Activated CD8-positive, alpha-beta memory T cell treated with anti-CD3 and anti-CD28 coated beads for 4 hours (primary cell): ENCODE measurements around the gene ZNF423.

Source experiments
- DNase-seq, 2 donors: peaks; one replicate each; pipeline ENCODE4 v3.0.0-alpha.2; 2020; ENCODE audit warnings: low read depth in 2 of 2

The ZNF423 gene

DNA sequence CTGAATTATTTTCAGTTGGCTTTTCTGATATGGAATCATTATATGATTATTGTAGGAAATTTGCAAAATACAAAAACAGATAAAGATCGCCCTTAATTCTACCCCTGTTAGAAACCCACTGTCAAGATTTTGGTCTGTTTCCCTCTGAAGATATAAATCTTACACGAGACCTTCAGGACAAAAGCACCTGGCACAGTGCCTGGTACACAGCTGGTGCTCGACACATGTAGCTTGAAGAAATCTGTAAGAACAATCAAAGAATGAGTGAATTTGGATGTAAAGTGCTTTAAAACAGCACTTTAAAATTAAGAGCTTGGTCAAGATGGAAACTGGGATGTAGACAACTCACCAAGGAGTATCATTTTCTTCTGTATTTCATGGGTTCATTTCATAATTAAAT, 301.2 kb downstream of the ZNF423 start:
- DNase-seq = no peak

DNA sequence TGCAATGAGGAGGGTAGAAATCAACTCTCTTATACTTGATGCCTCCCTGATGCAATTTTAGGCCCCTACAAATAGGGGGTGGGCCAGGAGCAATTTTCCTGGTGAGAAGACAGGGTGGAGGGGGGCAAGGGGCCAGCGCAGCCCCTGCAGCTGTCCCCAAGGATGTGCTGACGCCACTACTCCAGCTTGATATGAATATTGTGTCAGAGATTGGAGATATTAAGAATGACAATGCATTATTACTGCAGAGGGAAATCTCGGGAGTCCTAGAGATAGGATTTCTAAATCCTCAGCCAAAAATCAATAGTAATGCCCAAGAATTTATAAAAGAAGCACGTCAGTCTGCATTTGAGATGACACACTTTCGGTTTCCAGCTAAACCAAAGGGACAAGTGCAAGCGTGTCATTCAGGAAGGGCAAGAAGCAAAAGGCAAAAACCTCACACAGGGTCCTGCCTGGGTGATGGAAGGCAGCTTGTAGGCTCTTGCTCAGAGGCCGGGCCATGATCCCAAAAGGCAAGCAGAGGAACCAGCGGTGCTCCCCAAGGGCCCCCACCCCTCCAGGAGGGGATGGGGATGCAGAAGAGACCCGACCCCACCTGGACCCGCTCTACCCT, 303.5 kb downstream of the ZNF423 start:
- DNase-seq = no peak

DNA sequence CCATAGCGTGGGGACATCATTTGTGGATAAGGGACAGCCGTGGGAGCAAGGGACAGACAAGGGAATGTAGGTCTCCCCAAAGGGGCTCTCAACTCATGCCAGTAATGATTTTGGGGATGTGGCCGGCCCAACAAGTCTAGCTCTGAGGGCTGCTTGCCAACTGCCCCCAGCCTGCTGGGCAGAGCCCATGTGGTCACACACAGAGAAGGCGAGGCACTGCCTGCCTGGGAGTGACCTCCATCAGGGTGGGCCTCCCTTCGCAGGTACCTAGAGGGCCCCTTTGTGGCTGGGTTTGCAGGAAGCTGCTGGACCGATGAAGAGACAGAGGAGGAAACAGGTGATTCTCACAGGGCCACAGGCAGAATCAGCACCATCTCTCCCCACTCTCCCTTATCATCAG, 305.2 kb downstream of the ZNF423 start:
- DNase-seq = no peak

DNA sequence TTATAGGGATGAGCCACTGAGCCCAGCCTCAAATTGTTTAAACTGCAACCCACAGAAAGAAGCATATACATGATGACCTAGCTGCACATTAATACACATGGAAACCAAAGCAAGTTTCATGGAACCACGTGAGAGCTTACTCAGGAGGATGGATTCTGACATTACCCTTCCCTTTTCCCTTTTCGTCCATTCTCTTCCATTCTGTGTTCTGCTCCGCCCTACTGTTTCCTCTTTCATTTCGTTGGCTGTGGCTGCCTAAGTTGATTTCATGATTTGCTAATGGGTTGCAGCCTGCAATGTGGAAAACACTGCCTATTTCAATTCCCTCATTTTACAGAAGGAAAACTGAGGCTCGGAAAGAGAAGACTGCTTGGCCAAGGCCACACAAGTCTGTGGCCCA, 305.8 kb downstream of the ZNF423 start:
- no peak for DNase-seq

DNA sequence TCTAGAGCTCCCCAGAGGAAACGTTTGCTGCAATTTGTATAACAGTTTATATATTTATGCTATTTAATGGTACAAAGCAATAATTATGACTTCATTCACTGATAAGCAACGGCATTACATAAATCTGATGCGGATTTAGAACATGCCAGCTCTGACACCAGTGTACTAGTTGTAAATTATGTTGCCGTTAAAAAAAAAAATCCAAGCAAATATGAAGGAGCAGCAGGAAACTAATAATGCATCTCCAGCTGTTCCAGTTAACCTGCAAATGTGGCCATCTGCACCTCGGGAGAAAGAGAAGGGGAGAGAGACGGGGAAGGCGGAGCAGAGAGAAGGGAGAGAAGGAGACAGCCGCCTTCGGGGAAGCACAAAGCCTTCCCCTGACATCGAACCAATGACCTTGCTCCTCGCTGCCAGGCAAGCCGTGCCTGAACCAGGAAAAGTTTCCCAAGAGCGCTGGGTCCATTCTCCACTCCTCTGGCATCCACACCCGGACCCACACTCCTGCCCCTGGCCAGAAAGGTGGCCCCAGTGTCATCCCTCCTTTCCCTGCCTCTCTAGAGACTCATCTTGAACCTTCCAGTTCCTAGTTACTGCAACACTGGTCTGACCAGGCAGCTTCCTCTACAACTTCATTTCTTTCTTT, 307.5 kb downstream of the ZNF423 start:
- no peak for DNase-seq

DNA sequence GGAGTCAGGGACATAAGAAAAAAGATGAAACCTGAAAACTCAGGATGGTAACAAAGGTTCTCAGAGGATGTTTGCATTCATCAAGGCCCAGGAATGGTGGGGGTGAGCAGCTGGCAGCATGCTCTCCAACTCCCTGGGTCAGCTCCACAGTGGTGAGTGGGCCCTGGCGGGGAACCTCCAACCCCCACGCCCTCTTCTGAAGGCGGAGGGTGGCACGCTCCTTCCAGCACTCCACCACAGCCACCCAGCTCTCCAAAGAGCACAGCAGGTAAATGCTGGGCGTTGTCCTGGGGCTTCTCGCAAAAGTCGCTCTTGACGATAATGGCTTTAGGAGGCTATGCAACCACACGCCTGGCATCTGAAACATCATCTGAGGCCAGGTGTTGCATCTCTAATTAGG, 308.5 kb downstream of the ZNF423 start:
- no peak for DNase-seq

DNA sequence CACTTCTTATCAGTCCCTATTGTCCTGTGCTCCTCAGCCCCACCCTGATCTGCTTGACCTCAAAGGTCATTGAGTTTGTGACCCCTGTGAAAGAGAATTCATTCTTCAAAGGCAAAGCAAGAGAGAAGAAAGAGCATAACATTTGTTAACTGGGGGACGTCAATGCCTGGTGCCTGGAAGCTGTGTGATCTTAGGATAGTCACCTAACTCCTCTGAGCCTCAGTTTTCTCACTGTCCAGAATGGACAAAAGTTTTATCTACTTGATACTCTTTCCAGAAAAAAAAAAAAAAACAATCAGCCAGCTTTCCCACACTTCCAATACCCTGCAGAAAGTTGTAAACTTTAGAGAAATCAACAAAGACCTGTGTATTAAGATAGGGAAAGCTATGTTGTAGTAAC, 309.2 kb downstream of the ZNF423 start:
- DNase-seq = no peak

DNA sequence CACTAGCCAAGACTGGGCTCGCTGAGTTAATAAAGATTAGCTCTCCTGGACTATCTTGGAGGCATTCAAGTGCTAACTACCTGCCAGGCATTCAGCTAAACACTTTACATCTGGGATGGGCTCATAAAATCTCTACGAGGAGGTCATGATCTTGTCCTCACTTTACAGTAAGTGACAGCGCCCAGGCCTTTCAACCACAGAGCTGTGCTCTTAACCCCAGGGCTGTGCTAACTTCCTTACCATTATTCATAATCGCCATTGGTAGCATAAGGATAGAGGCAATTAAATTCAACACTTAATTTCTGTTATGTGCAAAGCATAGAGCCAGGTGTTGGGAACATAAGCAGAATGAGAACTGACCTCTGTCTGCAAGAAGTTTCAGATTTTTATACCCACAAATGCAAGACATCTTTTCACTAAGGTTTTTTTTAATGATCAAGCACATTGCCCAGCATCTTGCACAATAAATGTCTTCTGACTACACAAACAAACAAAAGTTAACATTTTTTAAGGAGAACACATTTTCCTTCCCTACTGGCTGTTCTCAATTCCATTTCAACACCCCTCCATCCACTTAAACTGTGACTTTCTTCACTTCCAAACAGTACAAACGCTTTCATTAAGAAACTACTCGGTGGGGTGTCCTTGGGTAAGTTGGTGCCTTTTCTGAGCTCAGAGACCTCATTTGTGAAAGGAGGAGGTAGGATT, 310.0 kb downstream of the ZNF423 start:
- DNase-seq = no peak

DNA sequence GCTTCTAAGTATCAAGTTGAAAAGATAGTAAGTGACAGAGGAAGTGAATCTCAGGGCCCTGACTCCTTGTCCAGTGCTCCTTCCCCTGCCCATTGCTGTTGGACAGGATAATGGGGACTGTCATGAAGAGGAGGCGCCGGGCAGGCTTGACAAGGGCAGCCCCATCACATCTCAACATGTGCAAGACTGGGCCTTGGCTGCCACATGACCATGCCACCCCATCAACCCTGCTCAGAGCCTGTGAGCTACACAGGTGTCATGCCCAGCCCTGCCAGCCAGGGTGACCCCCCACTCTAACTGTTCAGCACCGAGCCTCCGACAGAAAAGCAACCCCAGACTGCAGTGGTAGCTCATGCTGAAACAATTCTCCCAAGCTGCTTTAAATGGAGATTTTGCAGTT, 310.7 kb downstream of the ZNF423 start:
- DNase-seq = no peak

DNA sequence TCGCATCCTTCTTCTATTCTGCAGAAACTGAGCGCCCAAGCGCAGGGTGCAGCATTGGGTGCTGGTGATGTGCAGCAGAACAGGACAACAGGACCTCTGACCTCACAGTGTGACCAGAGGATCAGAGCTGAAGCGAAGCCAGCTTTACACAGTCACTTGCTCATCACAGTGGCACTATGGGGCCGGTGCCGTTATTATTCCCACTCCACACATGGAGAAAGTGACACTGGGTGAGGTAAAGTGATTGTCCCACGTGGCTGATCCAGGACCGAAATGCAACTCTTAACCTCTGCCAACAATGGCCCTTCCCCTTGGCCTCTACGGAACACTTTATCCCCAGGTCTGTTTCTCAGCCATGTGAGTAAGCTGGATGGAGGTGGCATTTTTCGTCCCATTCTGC, 311.1 kb downstream of the ZNF423 start:
- no peak for DNase-seq

DNA sequence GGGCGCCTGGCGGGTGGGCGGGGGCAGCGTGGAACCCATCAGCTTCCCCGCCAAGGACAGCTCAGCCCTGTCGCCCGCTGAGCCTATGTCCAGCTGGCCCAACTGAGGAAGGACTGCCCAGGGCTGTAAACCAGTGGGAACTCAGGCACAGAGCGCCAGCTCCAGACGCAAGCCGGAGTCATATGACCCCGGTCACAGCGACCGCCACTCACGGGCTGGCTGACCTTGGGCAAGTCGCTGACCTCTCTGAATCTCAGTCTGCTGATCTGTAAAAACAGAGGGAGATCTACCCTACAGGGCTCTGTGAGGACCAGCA, 312.3 kb downstream of the ZNF423 start:
- DNase-seq = no peak

DNA sequence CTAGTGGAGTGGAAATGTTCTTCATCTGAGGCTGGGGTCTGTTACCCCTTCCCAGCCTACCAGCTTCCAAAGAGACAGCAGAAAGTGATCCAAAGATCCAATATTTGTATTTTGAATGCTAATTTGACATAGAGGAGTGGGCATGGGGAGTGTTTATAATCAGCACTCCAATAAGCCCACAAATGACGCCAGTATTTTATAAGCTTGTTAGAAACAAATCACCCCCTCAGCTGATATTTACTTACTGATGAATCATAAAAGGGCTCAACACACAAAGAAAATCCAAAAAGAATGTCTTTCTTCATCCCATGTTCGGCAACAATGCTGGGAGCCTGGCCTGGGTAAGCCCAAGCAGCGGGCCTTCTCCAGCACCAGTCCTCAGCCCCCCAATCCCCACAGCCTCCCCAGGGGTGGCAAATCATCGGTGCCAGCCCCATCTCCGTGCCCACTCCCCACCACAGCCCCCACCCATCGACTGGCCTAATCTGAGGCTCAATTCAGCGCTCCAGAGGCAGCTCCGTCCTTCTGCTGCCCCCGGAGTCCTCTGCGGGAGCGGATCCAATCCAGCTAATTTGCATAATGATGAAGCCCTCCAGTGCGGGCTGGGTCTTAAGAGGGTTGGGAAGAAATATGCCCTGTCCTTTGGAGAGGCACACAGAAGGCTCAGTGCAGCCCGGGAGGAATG, 312.8 kb downstream of the ZNF423 start:
- no peak for DNase-seq

DNA sequence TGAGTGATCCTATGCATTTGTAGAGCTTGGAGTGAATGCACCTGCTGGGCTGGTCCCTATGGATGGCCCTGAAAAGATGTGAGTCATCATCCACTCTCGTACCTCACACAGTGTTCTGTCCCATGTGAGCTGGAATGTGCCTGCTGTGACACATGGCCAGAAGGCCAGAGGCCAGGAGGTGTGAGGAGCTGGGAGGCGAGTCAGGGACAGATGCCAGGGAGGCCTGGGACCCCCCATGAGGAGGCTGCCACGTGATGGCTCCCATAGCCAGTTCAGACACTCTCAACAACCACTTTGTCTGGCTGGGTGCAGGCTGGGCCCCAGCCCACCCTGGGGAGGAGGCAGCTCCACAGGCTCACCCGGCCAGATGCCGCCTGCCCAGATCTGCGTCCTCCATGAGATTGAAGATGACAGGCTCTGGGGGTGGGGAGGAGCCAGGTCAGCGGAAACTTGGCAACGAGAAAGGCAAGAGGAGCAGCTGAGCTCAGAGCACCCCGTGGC, 313.5 kb downstream of the ZNF423 start:
- no peak for DNase-seq

DNA sequence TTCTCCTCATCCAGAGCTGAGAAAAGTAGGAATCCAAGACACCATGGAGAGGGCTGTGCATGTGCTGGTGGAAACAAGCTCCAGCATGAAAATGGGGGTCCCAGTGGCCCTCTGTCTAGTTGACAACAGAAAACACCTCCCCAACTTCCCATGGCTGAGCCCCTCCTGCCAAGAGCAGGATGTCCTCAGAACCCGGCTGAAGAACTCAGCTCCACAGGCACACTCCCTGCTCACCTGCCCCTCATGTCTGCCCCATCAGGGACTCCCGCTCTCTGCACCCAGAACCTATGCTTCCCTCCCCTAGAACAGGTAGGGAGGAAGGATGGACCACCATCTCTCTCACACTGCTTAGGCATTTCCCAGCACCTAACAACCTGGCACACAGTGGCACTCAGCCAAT, 315.1 kb downstream of the ZNF423 start:
- DNase-seq = no peak

DNA sequence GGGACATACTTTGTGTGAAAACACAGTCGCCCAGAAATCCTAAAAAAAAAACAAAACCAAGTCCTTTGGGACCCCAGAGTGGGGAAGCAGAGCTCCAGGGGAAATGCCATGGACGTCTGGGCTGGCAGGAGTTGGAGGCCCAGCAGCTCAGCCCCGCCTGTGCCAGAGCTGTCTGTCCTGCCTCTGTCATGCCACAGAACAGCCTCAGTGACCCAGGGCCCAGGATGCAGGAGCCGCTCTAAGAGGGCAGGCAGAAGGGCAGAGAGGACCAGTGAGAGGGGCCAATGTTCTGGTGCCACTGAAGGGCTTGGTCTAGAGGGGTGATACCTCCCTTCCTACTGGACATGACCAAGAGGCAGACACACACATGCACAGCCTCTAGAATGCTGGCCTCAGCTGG, 316.2 kb downstream of the ZNF423 start:
- no peak for DNase-seq

DNA sequence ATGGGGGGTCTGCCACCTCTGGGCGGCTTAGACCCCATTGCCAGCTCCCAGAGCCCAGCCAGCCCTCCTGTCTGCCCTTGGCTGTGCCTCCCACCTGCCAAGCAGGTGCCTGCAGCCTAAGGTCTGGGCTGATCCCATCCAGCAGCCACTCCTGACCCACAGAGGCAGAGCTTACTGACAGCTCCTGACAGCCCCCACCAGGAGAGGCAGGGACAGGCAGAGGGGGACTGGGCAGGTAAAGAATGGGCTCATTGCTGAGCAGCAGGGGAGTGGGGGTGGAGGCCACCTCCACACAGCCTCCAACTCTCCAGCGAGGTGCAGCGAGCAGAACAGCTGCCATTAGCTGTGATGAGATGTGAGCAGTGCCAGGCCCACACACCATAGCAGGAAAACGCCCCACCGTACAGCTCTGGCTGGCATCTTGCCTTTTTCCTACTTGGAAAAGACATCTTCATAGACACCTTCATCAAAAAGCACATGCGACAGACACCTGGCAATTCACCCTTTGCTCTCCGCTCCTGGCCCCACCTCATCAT, 317.9 kb downstream of the ZNF423 start:
- no peak for DNase-seq

DNA sequence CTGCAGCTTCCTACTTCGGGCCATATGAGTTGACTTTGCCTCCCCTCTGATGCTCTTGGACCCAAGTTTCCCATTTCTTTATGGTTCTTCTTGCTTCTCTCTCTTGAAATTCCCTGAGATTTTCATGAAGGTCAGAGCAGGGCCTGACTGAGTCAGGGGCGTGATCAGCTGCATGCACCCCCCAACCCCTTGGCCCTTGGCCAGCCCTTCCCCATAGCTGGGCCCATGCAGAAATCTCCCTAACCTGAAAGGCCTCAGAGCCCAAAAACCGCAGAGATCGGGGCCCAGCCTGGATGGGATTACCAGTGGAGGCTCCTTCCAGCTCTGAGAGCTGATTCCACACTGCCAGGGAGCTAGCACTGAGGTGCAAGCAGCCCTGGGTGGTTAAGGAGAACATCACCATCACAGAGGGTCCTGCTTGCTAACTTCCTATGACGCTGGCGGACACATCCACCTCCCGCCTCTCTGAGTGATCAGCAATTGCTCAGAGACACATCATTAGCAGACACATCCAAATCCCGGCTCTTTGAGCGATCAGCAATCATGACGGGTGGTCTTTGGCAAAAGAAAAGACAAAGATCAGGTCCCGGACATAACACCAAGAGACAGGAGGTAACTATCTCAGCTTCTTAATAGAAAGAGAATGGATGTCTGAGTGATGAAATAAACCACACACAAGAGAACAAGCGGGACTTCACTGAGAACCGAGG, 320.9 kb downstream of the ZNF423 start:
- DNase-seq = no peak

DNA sequence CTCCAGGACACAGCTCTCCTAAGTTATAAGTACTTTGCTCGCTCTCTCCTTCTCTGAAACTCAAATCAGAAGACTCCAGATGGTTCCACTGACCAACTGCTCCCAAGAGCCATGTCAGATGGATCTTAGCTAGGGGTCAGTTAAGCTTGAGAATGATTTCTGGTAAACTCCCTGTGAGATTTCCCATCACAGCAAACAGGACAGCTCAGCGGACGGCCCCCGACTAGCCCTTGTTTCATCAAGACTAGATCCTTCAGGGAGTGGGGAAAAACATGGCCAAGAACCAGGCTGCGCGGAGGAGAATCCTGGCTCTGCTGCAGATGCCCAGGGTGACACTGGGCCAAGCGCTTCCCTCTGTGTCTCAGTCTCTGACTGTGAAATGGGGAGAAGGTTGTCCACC, 322.5 kb downstream of the ZNF423 start:
- DNase-seq = no peak

DNA sequence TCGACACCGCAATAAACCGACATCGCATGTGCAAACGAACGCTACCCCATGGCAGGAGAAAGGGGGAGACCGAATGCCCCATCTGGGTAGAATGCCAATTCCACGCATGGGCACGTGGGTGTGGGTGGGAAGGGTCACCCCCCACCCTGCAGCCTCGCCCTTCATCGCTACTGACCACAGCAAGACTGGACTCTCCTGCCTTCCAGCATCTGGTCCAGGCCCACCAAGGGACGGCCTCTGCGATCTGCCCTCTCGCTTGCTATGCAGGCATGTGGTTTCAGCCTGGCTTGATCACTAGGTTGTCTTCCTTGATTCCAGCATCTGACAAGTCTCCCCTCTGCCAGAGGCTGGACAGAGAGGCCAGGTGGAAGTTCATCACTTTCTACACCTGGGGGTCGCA, 323.0 kb downstream of the ZNF423 start:
- no peak for DNase-seq

DNA sequence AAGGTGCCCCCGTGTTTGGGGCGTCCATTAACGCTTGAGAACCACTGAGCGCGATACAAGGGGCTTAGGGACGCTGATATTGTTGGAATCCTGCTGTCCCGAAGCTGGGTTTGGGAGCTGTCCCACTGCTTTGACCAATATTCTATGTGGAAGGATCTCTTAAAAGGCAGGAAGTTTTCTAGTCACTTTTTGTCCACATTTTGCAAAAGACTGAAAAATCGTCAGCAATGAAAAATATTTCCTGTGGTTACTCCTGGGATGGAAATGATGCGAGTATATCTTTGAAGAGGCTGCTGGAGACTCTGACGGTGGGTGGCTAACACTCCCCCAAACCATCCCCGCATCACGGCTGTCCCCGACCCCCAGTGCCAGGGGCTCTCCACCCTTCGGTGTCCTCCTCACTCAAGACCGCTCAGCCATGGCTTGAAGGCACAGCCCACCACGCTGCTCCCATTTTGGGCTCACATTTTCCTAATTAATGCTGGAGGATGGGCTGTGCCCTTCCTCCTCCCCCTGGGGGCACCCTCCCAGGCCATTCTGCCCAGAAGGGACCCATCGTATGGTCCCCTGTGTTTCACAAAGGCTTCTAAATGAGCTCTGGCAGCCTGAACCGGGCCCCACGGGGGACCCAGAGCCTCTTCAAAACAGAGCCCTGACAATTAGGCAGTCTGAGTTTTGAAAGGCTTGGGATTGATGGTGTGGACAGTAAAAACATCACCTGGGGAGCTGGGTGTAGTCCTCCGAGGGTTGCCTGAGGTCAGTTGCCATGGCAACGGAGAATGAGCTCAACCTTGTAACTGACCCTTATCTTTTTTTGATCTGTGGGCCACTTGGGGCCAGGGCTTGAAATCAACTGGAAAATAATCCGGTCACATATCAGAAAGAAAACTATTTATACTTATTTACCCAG, 323.7 kb downstream of the ZNF423 start:
- no peak for DNase-seq

DNA sequence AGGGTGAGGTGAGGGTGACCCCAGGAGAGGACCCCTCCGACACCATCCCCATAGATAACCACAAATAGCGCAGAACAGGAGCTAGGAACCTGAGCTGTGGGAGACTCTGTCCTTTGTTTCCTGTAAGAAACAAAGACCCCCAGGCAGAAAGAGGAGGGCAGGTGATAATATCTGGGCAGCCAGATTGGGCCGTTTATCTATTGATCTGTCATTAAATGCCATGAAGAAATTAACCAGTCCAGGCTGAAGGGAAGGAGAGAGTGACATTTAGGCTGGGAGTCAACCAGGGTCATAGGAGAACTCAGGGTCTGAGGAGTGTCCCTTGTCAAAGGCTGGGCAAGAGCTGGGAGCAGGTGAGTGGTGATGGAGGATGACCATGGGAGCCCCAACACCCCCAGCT, 324.5 kb downstream of the ZNF423 start:
- DNase-seq = no peak
